GM12878 (cell line): ENCODE measurements around the gene GIGYF2. TPM values are rescaled to one million over a fixed set of nuclear protein-coding genes. Genes with fewer than 3 reads are reported as not detected.
A peak's percentile ranks its signal among the peaks of the same experiment; 100 is the strongest.

Source experiments
- ATF2 ChIP-seq: IDR thresholded peaks from 2 replicates; pipeline ENCODE4 v1.6.1; 2012; ENCODE audit warnings: low read length, inconsistent platforms
- BHLHE40 ChIP-seq, 2 experiments: fragments of 450-650 bp in 1 of 2; IDR thresholded peaks; 2 replicates each; pipeline ENCODE4 v1.6.1; 2011 to 2017; ENCODE audit warnings: low read depth in 2 of 2, borderline replicate concordance in 1 of 2, improper control_type of control experiment in 1 of 2, low read length in 1 of 2, mild to moderate bottlenecking in 1 of 2
- CHD4 ChIP-seq: fragments of 200-600 bp; sonication (generic); IDR thresholded peaks from 2 replicates; pipeline ENCODE4 v1.6.1; 2016; ENCODE audit warnings: mild to moderate bottlenecking
- CREB1 ChIP-seq: IDR thresholded peaks from 2 replicates; pipeline ENCODE4 v1.6.1; 2012; ENCODE audit warnings: low read depth, mild to moderate bottlenecking, inconsistent platforms
- EP300 ChIP-seq, 2 experiments: fragments of 150-350 bp in 1 of 2; IDR thresholded peaks; 2 replicates each; pipeline ENCODE4 v1.6.1; 2011 to 2012; ENCODE audit warnings: low read depth in 2 of 2, low read length in 2 of 2, borderline replicate concordance in 1 of 2, improper control_type of control experiment in 1 of 2, inconsistent platforms in 1 of 2; ENCODE audit not compliant: control insufficient read depth in 1 of 2
- EZH2 ChIP-seq: IDR thresholded peaks from 2 replicates; pipeline ENCODE4 v1.6.1; 2012; ENCODE audit warnings: low read depth, mild to moderate bottlenecking, control low read depth, inconsistent platforms, low read length, borderline replicate concordance; ENCODE audit not compliant: control insufficient read depth
- GATAD2B ChIP-seq: fragments of 450-650 bp; conservative IDR thresholded peaks from 2 replicates; pipeline ENCODE4 v1.6.1; 2017; ENCODE audit warnings: low read depth, mild to moderate bottlenecking, moderate library complexity
- JUND ChIP-seq: IDR thresholded peaks from 2 replicates; pipeline ENCODE4 v1.6.1; 2012; ENCODE audit warnings: low read depth, mild to moderate bottlenecking, low read length, improper control_type of control experiment, moderate library complexity
- KAT2A ChIP-seq: conservative IDR thresholded peaks from 2 replicates; pipeline ENCODE4 v1.6.1; 2011; ENCODE audit warnings: low read depth, low read length; ENCODE audit not compliant: control insufficient read depth
- MEF2B ChIP-seq: fragments of 450-650 bp; IDR thresholded peaks from 2 replicates; pipeline ENCODE4 v1.6.1; 2018; ENCODE audit warnings: mild to moderate bottlenecking, moderate library complexity; ENCODE audit not compliant: partially characterized antibody, poor library complexity, severe bottlenecking
- MXI1 ChIP-seq: fragments of 150-350 bp; IDR thresholded peaks from 2 replicates; pipeline ENCODE4 v1.6.1; 2011; ENCODE audit warnings: low read depth, mild to moderate bottlenecking, inconsistent platforms, low read length, improper control_type of control experiment
- NFYB ChIP-seq: IDR thresholded peaks from 2 replicates; pipeline ENCODE4 v1.6.1; 2011; ENCODE audit warnings: low read depth, mild to moderate bottlenecking, low read length, improper control_type of control experiment, moderate library complexity; ENCODE audit not compliant: insufficient read depth
- NR2F1 ChIP-seq: fragments of 450-650 bp; conservative IDR thresholded peaks from 2 replicates; pipeline ENCODE4 v1.6.1; 2017; ENCODE audit warnings: mild to moderate bottlenecking
- SIN3A ChIP-seq: IDR thresholded peaks from 2 replicates; pipeline ENCODE4 v1.6.1; 2012; ENCODE audit warnings: low read depth, low read length, improper control_type of control experiment
- SP1 ChIP-seq: IDR thresholded peaks from one replicate; pipeline ENCODE4 v1.6.1; 2011; ENCODE audit warnings: low read depth, low read length
- USF1 ChIP-seq: IDR thresholded peaks from 2 replicates; pipeline ENCODE4 v1.6.1; 2011; ENCODE audit warnings: borderline replicate concordance, low read depth, mild to moderate bottlenecking, moderate library complexity, mixed read lengths, low read length; ENCODE audit not compliant: insufficient read depth; ENCODE audit errors: extremely low read length
- YY1 ChIP-seq: IDR thresholded peaks from 2 replicates; pipeline ENCODE4 v1.6.1; 2011; ENCODE audit warnings: low read depth, mild to moderate bottlenecking, low read length
- polyA plus RNA-seq, 11 experiments: library from polyadenylated mRNA; depleted of rRNA in 4 of 11; unstranded in 6 of 11; stranded (reverse) in 5 of 11; fragments of >200 nt; fragmentation: Nextera tagmentation in 4 of 11; fragmentation: Illumina TruSeq in 1 of 11; extraction: Ambion mirVana in 4 of 11; extraction: Trizol in 1 of 11; gene quantifications; 1 replicate in 1 of 11; 2 replicates in 10 of 11; pipeline versions ENCODE4 v1.2.1 to v1.2.3, GENCODE V29; 2011 to 2016; ENCODE audit warnings: inconsistent platforms in 2 of 11, missing spikeins in 2 of 11, low read depth in 1 of 11
- total RNA-seq, 4 experiments: library from RNA; depleted of rRNA in 3 of 4; stranded (reverse); fragments of >200 nt in 3 of 4; fragmentation: Illumina TruSeq in 1 of 4; extraction: Trizol in 1 of 4; gene quantifications; 2 replicates each; pipeline versions ENCODE4 v1.2.1 to v1.2.3, GENCODE V29; 2013 to 2021
- TF ChIP-seq, protein P1 (sequence below): IDR thresholded peaks from 2 replicates; pipeline ENCODE4 v1.6.1; 2011; ENCODE audit warnings: low read depth, low read length, improper control_type of control experiment, borderline replicate concordance
- TF ChIP-seq, protein P2 (sequence below): fragments of 450-650 bp; IDR thresholded peaks from 2 replicates; pipeline ENCODE4 v1.6.1; 2017; ENCODE audit warnings: borderline replicate concordance
- TF ChIP-seq, protein P3 (sequence below): fragments of 150-350 bp; IDR thresholded peaks from 2 replicates; pipeline ENCODE4 v1.6.1; 2016; ENCODE audit warnings: low read depth, low read length

GIGYF2 gene
- total and polyA plus RNA-seq, 10 of the 15 experiments (the other 5 are each of a cell fraction or from before 2014, with no cell fraction given): 12.2 to 47.2 (median 39.0) TPM

- peak; percentile 87 for TF ChIP-seq USF1
- TF ChIP-seq EP300 (IDR thresholded peaks at IDR 0.05; ENCODE audit: borderline replicate concordance in 1 of 2, control insufficient read depth in 1 of 2, low read depth in 2 of 2, low read length in 2 of 2): no peak
- TF ChIP-seq YY1: peak; percentile 97
- TF ChIP-seq ATF2: no peak
- TF ChIP-seq, protein P1, sequence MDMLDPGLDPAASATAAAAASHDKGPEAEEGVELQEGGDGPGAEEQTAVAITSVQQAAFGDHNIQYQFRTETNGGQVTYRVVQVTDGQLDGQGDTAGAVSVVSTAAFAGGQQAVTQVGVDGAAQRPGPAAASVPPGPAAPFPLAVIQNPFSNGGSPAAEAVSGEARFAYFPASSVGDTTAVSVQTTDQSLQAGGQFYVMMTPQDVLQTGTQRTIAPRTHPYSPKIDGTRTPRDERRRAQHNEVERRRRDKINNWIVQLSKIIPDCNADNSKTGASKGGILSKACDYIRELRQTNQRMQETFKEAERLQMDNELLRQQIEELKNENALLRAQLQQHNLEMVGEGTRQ: peak; percentile 86
- TF ChIP-seq BHLHE40 (IDR thresholded peaks at IDR 0.05; ENCODE audit: borderline replicate concordance in 1 of 2, low read depth in 2 of 2, low read length in 1 of 2): peak; percentile 81 to 96
- TF ChIP-seq EZH2: no peak
- TF ChIP-seq, protein P2, sequence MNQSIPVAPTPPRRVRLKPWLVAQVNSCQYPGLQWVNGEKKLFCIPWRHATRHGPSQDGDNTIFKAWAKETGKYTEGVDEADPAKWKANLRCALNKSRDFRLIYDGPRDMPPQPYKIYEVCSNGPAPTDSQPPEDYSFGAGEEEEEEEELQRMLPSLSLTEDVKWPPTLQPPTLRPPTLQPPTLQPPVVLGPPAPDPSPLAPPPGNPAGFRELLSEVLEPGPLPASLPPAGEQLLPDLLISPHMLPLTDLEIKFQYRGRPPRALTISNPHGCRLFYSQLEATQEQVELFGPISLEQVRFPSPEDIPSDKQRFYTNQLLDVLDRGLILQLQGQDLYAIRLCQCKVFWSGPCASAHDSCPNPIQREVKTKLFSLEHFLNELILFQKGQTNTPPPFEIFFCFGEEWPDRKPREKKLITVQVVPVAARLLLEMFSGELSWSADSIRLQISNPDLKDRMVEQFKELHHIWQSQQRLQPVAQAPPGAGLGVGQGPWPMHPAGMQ: no peak
- peak; percentile 40 for TF ChIP-seq MEF2B
- no peak for TF ChIP-seq CREB1
- TF ChIP-seq SIN3A: no peak; the same call in 1 of the 2 replicates
- TF ChIP-seq, protein P3, sequence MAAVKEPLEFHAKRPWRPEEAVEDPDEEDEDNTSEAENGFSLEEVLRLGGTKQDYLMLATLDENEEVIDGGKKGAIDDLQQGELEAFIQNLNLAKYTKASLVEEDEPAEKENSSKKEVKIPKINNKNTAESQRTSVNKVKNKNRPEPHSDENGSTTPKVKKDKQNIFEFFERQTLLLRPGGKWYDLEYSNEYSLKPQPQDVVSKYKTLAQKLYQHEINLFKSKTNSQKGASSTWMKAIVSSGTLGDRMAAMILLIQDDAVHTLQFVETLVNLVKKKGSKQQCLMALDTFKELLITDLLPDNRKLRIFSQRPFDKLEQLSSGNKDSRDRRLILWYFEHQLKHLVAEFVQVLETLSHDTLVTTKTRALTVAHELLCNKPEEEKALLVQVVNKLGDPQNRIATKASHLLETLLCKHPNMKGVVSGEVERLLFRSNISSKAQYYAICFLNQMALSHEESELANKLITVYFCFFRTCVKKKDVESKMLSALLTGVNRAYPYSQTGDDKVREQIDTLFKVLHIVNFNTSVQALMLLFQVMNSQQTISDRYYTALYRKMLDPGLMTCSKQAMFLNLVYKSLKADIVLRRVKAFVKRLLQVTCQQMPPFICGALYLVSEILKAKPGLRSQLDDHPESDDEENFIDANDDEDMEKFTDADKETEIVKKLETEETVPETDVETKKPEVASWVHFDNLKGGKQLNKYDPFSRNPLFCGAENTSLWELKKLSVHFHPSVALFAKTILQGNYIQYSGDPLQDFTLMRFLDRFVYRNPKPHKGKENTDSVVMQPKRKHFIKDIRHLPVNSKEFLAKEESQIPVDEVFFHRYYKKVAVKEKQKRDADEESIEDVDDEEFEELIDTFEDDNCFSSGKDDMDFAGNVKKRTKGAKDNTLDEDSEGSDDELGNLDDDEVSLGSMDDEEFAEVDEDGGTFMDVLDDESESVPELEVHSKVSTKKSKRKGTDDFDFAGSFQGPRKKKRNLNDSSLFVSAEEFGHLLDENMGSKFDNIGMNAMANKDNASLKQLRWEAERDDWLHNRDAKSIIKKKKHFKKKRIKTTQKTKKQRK: no peak
- no peak for TF ChIP-seq SP1
- TF ChIP-seq MXI1: no peak
- peak; percentile 55; the same call in 1 of the 2 replicates for TF ChIP-seq NR2F1
- TF ChIP-seq GATAD2B: peak; percentile 63; the same call in 1 of the 2 replicates
- TF ChIP-seq JUND: no peak
- no peak for TF ChIP-seq NFYB
- TF ChIP-seq CHD4: no peak
- TF ChIP-seq KAT2A: no peak
These were observed at the start of gene GIGYF2 (continued) for GRCh38 chr2:232697059-232697806.
